ENCODE data around the gene PGC.
"Not testable (repeated sequence)": the region's sequence is repeated elsewhere in the genome, so short reads cannot be mapped to it uniquely, and the experiment has no call there.

Gene PGC

DNA sequence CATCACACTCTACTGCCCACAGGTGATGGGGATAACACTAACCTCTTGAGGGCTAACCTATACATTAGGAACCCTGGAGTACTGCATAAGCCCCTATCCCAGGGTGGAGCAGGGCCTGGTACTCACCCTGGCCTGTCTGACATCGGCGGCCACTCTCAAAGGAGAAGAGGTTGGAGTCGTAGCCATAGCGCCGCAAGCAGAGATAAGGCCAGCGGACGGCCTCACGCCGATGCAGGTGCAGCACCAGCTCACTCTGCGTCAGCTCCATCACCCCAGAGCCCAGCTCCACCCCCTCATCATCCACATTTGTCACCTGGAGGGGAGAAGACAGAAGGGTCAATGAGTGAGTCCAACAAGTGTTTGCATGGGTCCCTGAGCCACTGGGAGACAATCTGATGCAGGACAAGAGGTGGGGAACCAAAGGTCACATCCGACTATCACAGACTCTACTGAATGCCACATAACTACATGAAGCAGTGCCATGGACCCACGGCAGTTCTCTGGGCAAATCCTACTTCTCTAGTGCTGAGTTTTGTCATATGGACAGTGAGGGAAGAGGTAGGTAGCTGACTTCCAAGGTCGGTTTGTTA, 28.2 kb upstream of the PGC start:
- DNase-seq: no peak

DNA sequence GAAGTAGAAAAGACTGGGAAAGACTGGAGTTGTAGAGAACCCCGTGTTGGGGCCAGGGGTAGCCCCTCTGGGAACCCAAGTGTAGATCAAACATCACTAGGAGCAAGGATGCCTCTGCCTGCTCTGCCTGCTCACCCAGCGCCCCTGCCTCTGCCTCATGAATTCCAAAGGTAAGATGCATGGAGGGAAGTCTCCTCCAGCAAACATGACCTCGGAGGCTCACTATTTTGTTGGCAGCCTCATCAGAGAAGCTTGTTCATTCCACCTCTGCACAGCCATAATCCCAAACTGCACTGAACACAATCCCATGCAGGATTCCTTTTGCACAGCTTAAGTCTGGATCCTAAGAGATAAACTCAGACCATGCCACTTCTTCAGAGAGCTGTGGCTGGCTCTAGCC, 27.6 kb upstream of the PGC start:
- no peak for DNase-seq

DNA sequence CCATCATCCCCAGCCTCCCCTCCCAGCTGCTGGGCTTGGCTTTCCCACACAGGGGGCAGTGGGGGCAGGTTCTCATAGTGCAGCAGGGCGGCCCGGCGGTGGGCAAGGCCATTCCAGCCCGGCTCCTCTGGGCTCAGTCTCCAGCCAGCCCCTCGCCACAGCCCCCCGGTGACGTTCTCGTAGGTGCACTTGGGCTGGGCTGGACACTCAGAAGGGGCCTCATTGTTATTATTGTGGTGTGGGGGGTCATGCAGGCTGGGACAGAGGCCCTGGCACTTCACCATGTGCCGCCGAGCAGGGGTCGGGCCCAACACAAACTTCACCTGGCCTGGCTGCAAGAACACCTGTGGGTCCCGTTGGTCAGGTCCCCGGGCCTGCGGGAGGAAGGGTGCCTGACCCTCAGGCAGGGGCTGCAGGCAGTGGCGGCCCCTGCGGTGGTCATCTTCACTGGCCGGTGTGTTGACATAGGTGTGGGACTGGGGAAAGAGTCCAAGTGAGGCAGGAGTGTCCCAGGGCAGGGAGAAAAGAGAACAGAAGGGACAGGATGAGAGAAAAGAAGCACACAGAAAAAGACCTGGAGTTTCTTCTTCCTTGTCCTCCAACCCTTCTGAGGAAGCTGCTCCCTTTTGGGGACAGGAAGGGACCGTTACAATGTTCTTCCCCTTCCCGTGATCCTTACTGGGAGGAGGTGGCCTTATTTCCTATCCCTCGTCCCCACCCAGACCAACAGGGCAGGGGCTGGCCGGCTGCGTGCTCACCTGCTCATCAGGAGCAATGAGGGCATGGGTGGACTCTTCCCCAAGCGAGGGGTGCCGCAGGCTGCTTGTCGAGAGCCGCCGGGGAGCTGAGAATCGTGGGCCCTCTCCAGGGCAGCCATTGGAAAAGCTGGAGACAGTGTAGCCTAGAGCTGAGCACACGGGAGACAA, 24.1 kb upstream of the PGC start:
- no peak for DNase-seq

DNA sequence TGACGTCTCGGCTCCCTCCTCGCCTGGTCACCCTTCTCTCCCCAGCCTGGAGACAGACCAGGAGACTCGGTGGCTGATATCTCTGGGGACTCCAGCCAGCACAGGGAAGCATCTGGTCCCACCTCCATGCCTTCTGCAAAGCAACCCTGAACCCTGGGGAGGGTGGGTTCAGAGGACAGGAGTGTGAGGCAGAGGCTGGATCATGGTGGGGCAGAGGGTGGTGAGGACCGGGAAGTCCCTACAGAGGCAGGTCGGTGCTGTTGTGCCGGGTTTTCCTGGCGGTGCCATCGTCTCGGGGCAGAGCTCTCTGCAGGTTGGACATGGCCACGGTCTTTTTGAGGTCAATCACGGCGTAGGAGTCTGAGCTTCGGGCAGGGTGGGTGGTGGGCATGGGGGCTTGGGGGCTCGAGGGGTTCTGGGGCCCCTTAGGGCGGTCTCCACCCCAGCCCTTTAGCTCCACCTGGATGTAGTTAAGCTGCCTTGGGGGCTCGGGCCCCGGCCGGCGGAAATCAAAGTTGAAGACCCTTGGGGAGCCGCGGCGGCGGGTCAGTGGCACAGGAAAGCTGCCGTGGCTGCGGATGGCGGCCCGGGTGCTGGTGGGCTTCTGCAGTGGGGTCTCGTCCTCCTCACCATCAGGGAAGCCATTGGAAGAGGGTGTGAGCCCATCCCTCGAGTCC, 23.3 kb upstream of the PGC start:
- DNase-seq: no peak

DNA sequence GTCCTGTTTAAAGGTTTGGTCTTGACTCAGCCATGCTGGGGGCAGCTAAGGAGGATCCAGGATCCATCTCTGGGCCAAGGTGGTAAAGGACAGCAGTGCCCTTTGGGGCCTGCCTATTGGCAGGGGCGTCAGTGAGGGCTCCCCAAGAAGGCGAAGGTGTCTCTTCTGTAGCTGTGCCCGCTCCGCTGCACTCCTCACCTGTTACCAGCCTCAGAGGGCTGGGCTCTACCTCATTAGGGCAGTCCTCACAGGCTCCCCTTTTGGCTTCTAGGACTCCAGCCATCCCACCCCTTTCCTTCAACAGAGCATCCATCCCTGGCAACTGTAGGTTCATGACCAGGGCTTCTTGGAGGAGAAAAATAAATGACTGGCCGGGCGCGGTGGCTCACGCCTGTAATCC, 22.2 kb upstream of the PGC start:
- no peak for DNase-seq

DNA sequence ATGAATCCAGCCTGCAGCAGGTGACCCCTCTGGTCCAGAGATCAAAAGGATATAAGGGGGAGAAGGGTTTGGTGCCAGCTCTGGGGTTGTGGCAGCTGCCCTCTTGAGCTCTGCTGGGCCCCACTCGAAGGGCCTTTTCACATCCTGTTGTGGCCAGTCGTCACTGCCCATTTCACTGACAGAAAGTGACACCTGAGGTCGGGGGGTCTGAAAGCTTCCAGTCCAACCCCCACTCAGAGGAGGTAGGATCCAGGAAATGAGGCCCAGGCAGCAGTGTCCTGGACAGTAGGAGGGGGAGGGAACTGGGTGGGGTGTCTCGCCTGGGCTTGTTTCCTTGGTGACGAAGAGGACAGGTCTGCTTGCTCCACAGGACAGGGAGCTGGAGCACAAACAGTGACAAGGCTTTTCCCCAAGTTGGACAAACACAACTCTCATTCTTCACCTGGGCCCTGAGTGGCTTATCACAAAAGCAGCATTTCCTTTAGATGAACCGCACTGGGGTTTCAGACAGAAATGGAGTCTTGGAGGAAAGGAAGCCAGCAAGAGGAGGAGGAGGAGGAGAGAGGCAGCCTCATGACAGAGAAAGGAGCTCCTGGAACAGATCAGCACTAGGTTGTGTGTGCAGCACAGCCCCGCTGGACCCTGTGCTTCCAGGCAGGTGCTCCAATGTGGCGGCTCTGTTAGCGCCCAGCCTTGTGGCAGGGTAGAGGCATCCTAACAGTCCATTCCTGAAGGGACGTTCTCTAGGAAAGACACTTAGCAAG, 21.5 kb upstream of the PGC start:
- DNase-seq: no peak

DNA sequence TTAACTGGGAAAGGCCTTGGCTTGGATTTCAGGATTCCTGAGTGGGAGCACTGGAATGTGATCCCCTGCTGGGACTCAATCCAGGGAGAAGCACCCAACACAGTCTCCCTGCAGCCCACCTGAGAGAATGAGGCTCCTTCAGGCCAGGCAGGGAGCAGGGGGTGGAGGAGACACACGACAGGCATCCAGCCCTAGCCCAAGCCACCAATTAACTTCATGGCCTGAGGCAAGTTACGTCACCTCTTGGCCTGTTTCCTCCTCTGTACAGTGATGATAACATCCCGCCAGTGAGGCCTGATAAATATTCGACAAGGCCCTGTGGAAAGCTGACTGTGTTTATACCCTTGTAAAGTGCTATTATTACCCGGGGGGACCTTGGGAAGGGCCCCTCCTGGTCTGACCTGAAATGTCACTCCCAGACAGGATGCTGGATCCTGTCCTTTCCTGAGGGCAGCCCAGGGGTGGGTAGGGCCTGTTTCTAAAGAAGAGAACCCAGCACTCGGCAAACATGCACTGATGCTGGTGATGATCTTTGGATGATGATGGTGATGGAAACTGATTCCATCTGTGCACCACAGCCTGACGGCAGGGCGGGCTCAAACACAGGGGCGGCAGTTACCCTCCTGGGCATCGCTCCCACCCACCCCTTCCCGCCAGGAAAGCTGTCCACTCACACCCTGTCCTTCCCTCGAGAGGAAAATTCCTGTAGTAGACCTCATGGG, 20.1 kb upstream of the PGC start:
- peak; percentile 68 for DNase-seq

DNA sequence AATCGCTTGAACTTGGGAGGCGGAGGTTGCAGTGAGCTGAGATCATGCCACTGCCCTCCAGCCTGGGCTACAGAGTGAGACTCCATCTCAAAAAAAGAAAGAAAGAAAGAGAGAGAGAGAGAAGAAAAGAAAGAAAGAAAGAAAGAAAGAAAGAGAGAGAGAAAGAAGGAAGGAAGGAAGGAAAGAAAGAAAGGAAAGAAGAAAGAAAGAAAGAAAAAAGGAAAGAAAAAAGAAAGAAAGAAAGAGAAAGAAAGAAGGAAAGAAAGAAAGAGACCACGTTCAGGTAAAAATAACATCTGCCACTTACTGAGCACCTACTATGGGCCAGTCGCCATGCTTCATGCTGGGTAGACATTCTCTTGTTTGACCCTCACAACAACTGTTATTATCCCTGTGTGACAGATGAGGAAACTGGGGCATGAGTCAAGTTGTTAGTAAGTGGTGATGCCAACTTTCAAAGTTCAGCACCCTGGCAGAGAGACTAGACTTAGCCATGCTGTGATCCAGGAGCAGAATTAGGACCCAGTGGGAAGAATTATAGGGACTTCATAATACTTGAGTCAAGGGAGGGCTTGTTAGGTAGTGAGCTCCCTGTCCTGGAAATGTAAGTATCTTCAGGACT, 19.0 kb upstream of the PGC start:
- DNase-seq: not testable (repeated sequence)

DNA sequence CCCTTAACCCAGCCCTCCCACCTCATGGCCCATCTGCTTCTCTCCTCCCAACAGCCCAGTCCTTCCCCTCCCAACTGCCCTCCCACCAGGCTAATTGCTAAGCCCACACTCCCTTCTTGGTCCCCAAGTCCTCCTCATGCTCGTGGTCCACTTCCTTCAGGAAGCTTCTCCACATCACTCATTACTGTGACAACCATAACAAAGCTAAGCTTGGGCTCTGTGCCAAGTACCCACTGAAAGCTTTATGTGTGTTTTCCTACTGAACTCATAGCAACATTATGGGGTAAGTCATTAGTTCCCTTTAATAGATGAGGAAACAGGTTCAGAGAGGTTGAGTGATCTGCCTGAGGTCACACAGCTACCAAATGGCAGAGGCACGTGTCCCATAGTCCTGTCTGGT, 16.3 kb upstream of the PGC start:
- no peak for DNase-seq

DNA sequence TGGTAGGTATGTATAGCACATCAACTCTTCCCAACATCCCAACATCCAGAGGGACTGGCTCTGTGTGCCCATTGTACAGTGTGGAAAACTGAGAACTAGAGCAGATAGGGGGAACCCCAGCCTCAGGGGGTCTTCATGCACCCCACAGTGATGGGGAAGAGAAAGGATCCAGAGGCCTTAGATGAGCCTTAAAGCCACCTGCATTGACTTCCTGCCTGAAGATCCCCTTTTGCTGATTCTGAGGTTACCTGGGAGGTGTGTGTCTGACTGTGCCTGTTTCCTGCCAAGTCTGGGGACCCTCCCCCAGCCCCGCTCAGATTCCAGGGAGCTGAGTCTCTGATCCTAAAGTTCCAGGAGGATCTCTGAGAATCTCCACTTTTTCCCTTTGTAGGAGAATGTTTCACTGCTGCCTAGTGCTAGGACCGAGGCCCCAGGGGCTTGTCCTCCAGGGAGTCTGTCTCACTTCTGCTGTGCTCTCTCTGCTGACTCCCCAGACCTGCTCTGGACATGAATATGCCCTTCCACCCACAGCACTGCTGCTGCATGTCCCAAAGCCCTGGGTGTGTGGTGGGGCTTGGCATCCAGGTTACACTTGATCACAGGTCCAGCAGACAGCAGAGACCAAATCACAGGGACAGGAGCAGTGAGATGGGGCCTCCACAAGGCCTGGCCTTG, 12.8 kb upstream of the PGC start:
- no peak for DNase-seq

DNA sequence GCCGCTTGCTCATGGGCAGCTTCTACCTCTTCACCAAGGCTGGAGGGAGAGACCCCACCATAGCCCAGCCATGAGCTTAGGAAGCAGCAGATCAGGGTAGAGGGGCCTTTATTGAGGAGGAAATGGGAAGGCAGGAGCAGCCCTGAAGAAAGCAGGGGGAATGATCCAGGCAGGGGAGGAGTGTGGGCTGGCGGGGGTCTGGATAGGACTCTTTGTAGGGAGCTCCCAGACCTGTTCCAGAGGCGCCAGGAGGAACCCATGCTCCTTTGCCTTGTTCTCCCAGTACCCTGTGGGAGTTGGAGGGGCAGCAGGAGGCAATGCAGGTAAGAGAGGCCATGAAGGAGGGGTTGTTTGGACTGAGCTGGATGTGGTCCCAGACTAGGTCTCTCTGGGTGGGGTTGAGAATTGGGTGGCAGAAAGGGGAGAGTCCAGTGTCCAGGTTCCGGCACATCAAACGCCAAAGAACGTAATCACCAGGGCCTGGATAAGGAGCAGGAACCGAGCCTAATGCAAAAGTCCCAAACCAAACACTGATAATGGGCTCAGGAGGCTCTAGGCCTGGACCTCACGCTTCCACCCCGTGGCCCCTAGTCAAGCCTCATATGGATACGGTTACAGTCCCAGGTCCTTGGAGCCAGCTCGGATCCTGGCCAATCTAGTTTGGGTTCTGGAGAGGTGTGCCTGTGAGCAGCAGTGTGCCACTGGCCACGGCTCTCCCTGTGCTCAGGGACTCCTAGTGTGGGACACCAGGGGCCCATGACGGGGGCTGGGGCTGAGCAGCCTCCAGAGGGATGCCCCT, 12.1 kb upstream of the PGC start:
- no peak for DNase-seq

DNA sequence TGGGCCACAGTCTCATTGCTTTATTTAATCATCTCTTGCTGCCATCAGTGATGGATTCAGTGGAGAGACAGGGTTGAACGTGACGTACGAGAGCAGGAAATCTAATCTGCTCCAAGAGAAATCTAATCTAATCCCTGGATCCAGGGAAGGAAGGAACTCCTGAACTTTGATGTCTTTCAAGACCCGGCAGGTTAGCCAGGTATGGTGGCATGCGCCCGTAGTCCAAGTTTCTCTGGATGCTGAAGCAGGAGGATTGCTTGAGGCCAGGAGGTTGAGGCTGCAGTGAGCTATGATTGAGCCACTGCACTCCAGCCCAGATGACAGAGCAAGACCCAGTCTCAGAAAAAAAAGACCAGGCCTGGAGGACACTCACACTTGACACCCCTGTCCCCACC, 11.4 kb upstream of the PGC start:
- no peak for DNase-seq

DNA sequence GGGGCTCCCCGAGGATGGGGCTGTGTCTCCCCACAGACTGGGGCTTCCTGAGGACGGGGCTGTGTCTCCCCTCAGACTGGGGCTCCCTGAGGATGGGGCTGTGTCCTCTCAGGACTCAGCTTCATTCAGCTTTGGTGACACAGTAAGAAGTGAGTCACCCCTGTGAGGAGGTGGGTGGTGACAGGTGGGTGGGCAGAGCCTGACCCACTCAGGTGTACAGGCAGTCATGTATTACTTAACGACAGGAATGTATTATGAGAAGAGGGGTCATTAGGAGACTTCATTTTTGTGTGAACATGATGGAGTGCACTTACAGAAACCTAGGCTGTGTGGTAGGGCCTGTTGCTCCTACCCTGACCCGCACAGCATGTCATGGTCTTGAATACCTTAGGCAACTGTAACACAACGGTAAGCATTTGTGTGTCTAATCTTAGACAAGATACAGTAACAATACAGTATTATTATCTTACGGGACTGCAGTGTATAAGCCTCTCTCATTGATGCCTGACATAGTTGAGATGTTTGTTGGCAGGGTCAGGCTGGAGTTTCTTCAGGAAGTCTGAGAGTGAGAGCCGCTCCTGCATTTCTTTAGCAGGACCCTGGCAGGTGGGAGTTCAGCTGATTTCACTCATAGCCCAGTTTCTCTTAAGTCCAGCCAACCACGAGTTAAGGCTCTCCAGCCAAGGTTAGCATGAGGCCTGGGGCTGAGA, 10.9 kb upstream of the PGC start:
- no peak for DNase-seq

DNA sequence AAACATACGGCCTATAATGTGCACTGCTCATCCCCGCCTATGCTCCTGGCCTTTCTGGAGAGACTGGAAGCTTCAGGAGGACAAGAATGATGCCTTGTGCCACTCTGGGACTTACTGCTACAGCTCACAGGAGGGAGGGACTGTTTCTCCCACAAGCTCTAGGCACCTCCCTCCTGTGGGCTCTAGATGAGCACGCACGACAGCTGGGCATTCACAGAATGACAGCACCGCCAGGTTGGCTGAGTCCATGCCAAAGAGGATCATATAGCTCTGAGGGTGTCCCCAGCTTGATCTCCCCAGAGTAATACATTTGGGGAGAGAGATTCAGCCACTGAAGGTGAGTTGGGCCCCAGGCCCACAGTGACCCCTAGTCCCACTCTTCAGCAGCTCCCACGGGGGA, 10.1 kb upstream of the PGC start:
- DNase-seq: no peak

DNA sequence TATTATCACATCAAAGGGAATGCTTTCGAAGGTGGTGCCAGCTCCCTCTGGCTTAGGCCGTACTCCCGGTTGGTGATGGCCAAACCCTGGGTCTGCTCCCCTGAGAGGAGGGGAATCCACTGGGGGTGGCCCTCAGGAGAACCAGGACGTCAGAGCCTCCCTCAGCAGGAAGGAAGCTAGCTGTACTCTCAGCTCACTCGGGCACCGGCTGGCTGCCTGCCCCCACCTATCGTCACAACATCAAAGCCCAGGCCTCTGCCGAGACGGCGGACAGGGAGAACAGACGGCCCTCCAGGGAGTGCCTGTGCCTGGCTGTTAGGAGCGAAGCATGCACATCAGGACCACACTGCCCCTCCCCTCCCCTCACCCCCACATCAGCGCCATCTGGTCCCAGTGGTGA, 9.2 kb upstream of the PGC start:
- no peak for DNase-seq

DNA sequence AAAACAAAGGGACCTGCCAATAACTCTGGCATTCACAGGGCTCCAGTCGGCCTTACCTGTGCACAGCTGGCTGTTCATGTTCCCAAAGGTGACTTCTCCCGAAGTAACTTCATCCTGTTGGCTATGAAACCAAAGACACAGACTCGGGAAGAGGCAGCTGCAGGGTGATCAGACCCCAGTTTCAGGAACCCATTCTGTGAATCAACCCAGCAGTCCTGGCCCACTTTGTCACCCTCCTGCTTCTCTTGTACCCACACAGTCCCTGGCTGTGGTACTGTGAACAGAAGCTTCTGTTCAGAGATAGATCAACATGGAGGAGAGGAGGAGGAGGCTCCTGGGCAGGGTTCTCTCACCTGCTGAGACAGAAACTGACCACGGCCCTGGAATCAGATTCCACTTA, 8.7 kb upstream of the PGC start:
- no peak for DNase-seq

DNA sequence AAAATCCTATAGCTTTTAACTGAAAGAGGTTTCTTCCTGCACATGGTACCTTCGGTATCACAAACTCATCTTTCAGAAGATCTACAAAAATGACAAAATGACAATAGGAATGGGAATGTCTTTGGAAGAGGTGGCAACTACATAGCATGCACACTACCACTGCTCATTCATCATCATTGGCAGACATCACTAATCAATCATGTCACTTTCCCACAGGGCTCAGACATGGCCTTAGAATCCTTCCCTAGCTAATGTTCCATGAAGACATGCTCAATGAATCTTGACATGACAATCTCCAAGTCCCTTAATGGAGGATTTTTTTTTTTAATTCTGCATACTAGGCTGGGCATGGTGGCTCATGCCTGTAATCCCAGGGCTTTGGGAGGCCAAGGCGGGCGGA, 3.2 kb upstream of the PGC start:
- DNase-seq: no peak

DNA sequence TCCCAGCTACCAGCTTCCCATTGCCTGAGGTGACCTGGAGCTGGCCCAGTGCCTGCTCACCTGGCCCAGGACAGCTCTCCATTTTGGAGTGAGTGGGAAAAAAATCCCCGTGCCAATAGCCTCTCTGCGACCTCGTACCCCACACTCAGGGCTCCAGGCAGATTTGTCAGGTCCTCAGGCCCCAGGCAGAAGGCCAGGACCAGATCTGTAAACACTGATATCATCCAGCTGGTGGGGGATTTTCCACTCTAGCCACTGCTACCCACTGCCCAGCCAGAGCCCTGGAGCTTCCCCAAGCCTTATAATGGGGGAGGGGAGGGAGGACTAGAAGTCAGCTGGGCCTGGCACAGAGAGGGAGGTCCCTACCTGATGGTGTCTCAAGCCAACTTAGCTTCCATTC, 1.3 kb upstream of the PGC start:
- DNase-seq: no peak

DNA sequence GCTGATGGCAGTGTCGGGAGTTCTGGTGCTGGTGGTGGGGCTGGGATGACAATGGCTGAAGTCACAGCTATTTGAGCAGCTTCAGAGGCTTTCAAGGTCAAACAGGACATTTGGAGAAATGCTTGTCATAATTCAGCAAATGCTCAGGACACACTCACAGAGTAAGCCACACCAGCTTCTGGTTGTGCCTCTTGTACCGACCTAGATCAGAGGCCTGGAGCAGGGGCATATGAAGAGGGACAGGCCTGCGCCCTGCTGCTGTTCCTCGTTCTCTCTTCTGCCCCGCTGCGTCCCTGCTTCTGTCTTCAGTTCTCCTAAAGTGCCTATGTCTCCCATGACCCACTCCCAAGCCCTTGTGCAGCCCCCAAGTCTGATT, 893 bp upstream of the PGC start:
- no peak for DNase-seq

DNA sequence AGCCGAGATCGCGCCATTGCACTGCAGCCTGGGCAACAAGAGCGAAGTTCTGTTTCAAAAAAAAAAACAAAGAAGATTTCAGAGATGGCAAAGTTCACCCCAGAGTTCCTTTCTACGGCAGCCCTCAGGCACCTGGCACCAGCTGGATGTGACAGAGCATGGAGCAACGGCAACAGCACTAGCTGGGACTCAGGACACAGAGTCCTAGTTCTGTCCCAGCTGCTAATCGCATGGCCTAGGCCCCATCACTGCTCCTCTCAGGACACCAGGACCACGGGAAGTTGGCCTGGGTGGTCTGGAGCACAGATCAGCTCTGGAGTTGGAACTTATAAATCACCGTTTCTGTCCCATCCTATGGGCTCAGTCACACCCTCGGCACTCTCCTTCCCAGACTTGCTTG, 1.1 kb downstream of the PGC start:
- no peak for DNase-seq
